ENCODE data around the gene DCDC2C. TPM values are rescaled to one million over a fixed set of nuclear protein-coding genes. Genes with fewer than 3 reads are reported as not detected.

Gene DCDC2C
- total RNA-seq, 4 donors from 2014 or later: 0.40 to 1.5 (median 0.68) TPM

GRCh38 chr2:3709225-3709624, 5.8 kb downstream of the DCDC2C start:
- Histone ChIP-seq H3K9me3 (no peaks in the 10 kb centered on the region), H3K36me3 (no peaks in the 10 kb centered on the region), H3K27me3 (no peaks in the 10 kb centered on the region), H3K4me3 (replicated peaks in 1 of 3) (no peak overlapping the region), H3K27ac (no peak overlapping the region), H3K4me1 (peaks cover 0 to 6% of the 10 kb centered on the region in 2 donors)
- intact Hi-C loops (cut with DNase I): no loop called here
- no peak for DNase-seq
- 86 to 94% methylated on average over 6 of the region's 6 CpGs for WGBS, 2 donors
- no peak for TF ChIP-seq POLR2A (IDR thresholded peaks at IDR 0.05)
- no peak for TF ChIP-seq CTCF (IDR thresholded peaks at IDR 0.05)

GRCh38 chr2:3712424-3712823, 9.0 kb downstream of the DCDC2C start:
- no peak overlapping the region for H3K4me3 ChIP-seq (replicated peaks in 1 of 3)
- H3K9me3 ChIP-seq: no peaks in the 10 kb centered on the region
- H3K27me3 ChIP-seq: no peaks in the 10 kb centered on the region
- TF ChIP-seq CTCF (IDR thresholded peaks at IDR 0.05) (no peak), POLR2A (IDR thresholded peaks at IDR 0.05) (no peak)
- H3K4me1 ChIP-seq: peaks cover 0 to 6% of the 10 kb centered on the region in 2 donors
- H3K36me3 ChIP-seq: no peaks in the 10 kb centered on the region
- intact Hi-C loops (cut with DNase I): no loop called here
- H3K27ac ChIP-seq: no peak overlapping the region
- DNase-seq: peak; percentile 32 to 42
- 18 to 25% methylated on average over 3 of the region's 3 CpGs for WGBS, 2 donors

- 62 to 64% methylated on average over 9 to 10 of the region's 10 CpGs for WGBS, 2 donors
- H3K4me1 ChIP-seq: peaks cover 0 to 6% of the 10 kb centered on the region in 2 donors
- intact Hi-C loops (cut with DNase I): no loop called here
- H3K9me3 ChIP-seq: no peaks in the 10 kb centered on the region
- TF ChIP-seq POLR2A (IDR thresholded peaks at IDR 0.05): no peak
- TF ChIP-seq CTCF (IDR thresholded peaks at IDR 0.05): no peak
- H3K4me3 ChIP-seq (replicated peaks in 1 of 3): no peak overlapping the region
- no peak overlapping the region for H3K27ac ChIP-seq
- H3K27me3 ChIP-seq: no peaks in the 10 kb centered on the region
- no peak for DNase-seq
- no peaks in the 10 kb centered on the region for H3K36me3 ChIP-seq
These were observed 9.6 kb downstream of the DCDC2C start for GRCh38 chr2:3712831-3713503.

- WGBS, 2 donors: 61 to 83% methylated on average over 8 of the region's 8 CpGs
These were observed 15.3 kb downstream of the DCDC2C start for GRCh38 chr2:3718679-3719078.

More at GRCh38 chr2:3718679-3719078, 15.3 kb downstream of the DCDC2C start:
- no peak for TF ChIP-seq POLR2A (IDR thresholded peaks at IDR 0.05)
- no peak for TF ChIP-seq CTCF (IDR thresholded peaks at IDR 0.05)
- Histone ChIP-seq H3K36me3 (no peaks in the 10 kb centered on the region), H3K4me1 (no peaks in the 10 kb centered on the region), H3K9me3 (no peaks in the 10 kb centered on the region), H3K27ac (no peak overlapping the region), H3K4me3 (replicated peaks in 1 of 3) (no peak overlapping the region), H3K27me3 (no peaks in the 10 kb centered on the region)
- DNase-seq: no peak
- intact Hi-C loops (cut with DNase I): no loop called here

Measured in thyroid gland (tissue), 4 donors.